Measurements from ENCODE around the gene TUBGCP3. TPM values are rescaled to one million over a fixed set of nuclear protein-coding genes. Genes with fewer than 3 reads are reported as not detected.
"Not testable (repeated sequence)": the region's sequence is repeated elsewhere in the genome, so short reads cannot be mapped to it uniquely, and the experiment has no call there.

The TUBGCP3 gene
- total RNA-seq, 6 experiments from 2014 or later: 16.5 to 28.5 (median 25.6) TPM

DNA sequence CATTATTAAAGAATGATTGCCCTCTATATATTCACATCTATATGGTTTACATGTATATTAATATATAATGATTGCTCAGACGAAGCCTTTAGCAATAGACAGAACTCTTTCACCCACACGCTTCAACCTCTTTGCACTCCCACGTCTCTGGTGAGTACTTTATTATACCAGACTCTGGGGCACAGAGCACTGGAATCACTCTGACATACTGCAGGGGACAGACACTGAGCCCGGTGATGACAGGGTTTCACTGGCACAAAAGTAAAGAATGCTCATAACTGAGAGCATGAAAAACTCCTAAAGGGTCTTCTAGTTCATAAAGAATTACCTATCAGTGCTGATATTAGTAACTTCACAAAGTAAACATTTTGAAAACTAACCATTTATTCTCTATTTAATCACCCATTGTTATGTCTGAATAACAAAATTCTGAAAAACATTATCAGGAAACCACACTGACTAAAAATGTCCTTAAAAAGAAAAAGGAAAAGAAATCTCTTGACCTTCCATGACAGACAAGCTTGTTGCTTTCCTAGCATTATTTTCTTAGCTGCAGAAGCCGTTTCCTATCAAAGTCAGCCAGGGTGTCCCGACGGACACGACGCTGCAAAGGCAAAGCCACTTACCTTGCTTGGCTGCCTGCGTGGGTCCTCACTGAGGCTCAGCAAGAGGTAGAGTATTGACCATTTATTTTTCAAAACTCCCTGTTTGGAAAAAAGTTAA, 29.1 kb downstream of the TUBGCP3 start:
- TF ChIP-seq, protein P1, sequence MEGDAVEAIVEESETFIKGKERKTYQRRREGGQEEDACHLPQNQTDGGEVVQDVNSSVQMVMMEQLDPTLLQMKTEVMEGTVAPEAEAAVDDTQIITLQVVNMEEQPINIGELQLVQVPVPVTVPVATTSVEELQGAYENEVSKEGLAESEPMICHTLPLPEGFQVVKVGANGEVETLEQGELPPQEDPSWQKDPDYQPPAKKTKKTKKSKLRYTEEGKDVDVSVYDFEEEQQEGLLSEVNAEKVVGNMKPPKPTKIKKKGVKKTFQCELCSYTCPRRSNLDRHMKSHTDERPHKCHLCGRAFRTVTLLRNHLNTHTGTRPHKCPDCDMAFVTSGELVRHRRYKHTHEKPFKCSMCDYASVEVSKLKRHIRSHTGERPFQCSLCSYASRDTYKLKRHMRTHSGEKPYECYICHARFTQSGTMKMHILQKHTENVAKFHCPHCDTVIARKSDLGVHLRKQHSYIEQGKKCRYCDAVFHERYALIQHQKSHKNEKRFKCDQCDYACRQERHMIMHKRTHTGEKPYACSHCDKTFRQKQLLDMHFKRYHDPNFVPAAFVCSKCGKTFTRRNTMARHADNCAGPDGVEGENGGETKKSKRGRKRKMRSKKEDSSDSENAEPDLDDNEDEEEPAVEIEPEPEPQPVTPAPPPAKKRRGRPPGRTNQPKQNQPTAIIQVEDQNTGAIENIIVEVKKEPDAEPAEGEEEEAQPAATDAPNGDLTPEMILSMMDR (IDR thresholded peaks at IDR 0.05): no peak
- peaks cover 13% of the 10 kb centered on the region; the same call in 1 of the 2 replicates for H3K36me3 Mint-ChIP-seq (ENCODE audit: low read depth)
- no peak for DNase-seq
- H3K4me3 Mint-ChIP-seq: no peak overlapping the region
- H3K9me3 Mint-ChIP-seq: no peaks in the 10 kb centered on the region
- H3K27ac Mint-ChIP-seq: no peak overlapping the region
- H3K4me1 Mint-ChIP-seq (ENCODE audit: low read depth): no peaks in the 10 kb centered on the region
- peaks cover 1% of the 10 kb centered on the region; the same call in 1 of the 2 replicates for H3K27me3 Mint-ChIP-seq (ENCODE audit: insufficient read depth)

DNA sequence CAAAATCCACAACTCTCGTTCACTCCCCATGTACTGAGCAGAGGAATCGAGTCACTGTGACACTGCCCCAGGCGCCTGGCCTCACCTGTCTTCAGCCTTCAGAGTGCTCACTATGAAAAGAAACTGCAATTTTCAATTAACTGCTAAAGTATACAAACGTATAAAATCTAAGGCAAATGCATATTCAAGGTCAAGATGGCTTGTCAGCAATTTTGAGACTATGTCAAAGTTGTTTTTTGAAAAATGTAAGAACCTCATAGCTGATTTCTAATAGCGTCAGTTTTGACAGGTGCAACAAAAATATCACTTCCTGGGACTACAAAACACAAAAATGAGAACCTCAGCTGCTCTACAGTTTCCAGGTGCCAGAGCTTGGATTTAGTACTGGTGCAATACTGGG, 31.4 kb downstream of the TUBGCP3 start:
- Mint-ChIP-seq H3K4me3 (no peak overlapping the region), H3K27ac (no peak overlapping the region), H3K36me3 (ENCODE audit: low read depth) (peaks cover 21% of the 10 kb centered on the region; the same call in 1 of the 2 replicates), H3K4me1 (ENCODE audit: low read depth) (no peaks in the 10 kb centered on the region), H3K27me3 (ENCODE audit: insufficient read depth) (no peaks in the 10 kb centered on the region), H3K9me3 (no peaks in the 10 kb centered on the region)
- DNase-seq: no peak
- TF ChIP-seq, protein P1 (IDR thresholded peaks at IDR 0.05): no peak

DNA sequence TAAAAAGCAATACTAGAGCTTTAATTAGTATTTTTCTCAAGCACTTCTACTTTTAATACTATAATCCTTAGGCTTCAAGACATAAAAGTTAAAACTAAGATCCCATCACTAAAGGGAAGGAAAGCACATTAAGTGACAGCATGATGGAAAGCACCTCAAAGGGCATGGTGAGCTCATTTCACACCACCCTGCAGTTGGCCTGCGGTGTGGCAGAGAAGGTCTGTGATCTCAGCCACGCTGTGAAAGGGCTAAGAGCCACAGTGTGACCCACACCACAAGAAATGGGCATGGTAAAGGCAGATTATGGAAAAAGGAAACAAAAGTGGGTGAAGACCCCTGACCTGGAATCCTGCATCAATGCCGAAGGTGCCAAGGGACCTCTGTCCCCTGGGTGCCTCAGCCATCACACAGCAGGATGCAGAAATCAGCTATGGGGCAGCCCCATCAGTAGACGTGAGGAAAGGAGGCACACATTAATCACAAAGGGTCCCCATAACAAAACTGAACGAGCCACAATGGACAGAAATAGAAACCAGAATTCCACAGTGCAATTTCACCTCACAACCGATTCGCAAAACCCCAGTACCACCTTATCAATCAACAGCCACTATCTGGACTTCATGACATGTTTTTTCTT, 33.6 kb downstream of the TUBGCP3 start:
- peaks cover 26% of the 10 kb centered on the region; the same call in 1 of the 2 replicates for H3K36me3 Mint-ChIP-seq (ENCODE audit: low read depth)
- no peaks in the 10 kb centered on the region for H3K27me3 Mint-ChIP-seq (ENCODE audit: insufficient read depth)
- TF ChIP-seq, protein P1 (IDR thresholded peaks at IDR 0.05): no peak
- DNase-seq: no peak
- H3K4me1 Mint-ChIP-seq (ENCODE audit: low read depth): no peaks in the 10 kb centered on the region
- no peak overlapping the region for H3K27ac Mint-ChIP-seq
- no peak overlapping the region for H3K4me3 Mint-ChIP-seq
- no peaks in the 10 kb centered on the region for H3K9me3 Mint-ChIP-seq

DNA sequence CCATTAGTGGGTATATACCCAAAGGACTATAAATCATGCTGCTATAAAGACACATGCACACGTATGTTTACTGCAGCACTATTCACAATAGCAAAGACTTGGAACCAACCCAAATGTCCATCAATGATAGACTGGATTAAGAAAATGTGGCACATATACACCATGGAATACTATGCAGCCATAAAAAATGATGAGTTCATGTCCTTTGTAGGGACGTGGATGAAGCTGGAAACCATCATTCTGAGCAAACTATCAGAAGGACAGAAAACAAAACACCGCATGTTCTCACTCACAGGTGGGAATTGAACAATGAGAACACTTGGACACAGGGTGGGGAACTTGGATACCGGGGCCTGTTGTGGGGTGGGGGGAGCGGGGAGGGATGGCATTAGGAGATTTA, 39.0 kb downstream of the TUBGCP3 start:
- Mint-ChIP-seq H3K4me1 (ENCODE audit: low read depth) (peaks cover 21% of the 10 kb centered on the region), H3K36me3 (ENCODE audit: low read depth) (peaks cover 31% of the 10 kb centered on the region)
- not testable (repeated sequence) for H3K9me3 Mint-ChIP-seq; H3K4me3 Mint-ChIP-seq; H3K27ac Mint-ChIP-seq; DNase-seq; H3K27me3 Mint-ChIP-seq (ENCODE audit: insufficient read depth)

DNA sequence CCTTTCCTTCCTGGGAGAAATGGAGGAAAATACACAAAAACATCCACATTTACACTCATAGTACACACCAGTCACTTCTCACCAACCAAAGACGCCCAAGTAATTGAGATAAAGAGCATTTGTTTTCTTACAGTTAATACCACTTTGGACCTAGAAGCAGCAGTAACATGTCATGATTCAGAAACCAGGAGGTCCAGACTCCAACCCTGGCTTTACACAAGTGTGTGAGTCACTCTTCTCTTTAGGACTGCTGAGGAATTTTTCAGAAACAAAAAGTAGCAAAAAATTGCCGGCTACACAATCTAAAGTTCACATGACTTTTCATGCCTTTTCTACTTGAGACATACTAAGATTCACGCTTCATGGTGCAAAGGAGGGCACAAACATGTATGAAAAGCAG, 42.1 kb downstream of the TUBGCP3 start:
- peak; percentile 78 for DNase-seq
- H3K27ac Mint-ChIP-seq: peak overlapping the region; percentile 81
- no peak overlapping the region; the same call in 1 of the 2 replicates for H3K4me3 Mint-ChIP-seq
- peaks cover 21% of the 10 kb centered on the region for H3K4me1 Mint-ChIP-seq (ENCODE audit: low read depth)
- H3K36me3 Mint-ChIP-seq (ENCODE audit: low read depth): peaks cover 18% of the 10 kb centered on the region
- no peaks in the 10 kb centered on the region for H3K27me3 Mint-ChIP-seq (ENCODE audit: insufficient read depth)
- TF ChIP-seq, protein P1 (IDR thresholded peaks at IDR 0.05): no peak
- no peaks in the 10 kb centered on the region for H3K9me3 Mint-ChIP-seq
